HG03103 (cell line): Measurements from ENCODE around the gene HS6ST2.
A peak's percentile ranks its signal among the peaks of the same experiment; 100 is the strongest.

Experiments
- ATAC-seq: cut with Tn5 transposase; IDR thresholded peaks from one replicate; pipeline ENCODE4 v1.9.1; 2021; ENCODE audit warnings: low read depth; ENCODE audit not compliant: unreplicated experiment

HS6ST2 gene

GRCh38 chrX:132631579-132632232 is 326.7 kb downstream of the HS6ST2 start:
- no peak for ATAC-seq

GRCh38 chrX:132624466-132624865 is 334.0 kb downstream of the HS6ST2 start:
- ATAC-seq = no peak

GRCh38 chrX:132623942-132624341 is 334.5 kb downstream of the HS6ST2 start:
- no peak for ATAC-seq

- no peak for ATAC-seq
Observed at GRCh38 chrX:132623300-132623699, 335.1 kb downstream of the HS6ST2 start.

GRCh38 chrX:132622130-132622529 is 336.3 kb downstream of the HS6ST2 start:
- ATAC-seq = no peak

- ATAC-seq = no peak
Observed at GRCh38 chrX:132618810-132619209, 339.6 kb downstream of the HS6ST2 start.

GRCh38 chrX:132615391-132616131 is 342.9 kb downstream of the HS6ST2 start:
- no peak for ATAC-seq

- ATAC-seq = no peak
Observed at GRCh38 chrX:132614297-132614696, 344.1 kb downstream of the HS6ST2 start.

- no peak for ATAC-seq
Observed at GRCh38 chrX:132613801-132614200, 344.6 kb downstream of the HS6ST2 start.

GRCh38 chrX:132612821-132613564 is 345.4 kb downstream of the HS6ST2 start:
- ATAC-seq = no peak

- no peak for ATAC-seq
Observed at GRCh38 chrX:132610536-132610935, 347.9 kb downstream of the HS6ST2 start.

GRCh38 chrX:132609362-132609848 is 349.0 kb downstream of the HS6ST2 start:
- no peak for ATAC-seq

- no peak for ATAC-seq
Observed at GRCh38 chrX:132603700-132604286, 354.6 kb downstream of the HS6ST2 start.

- ATAC-seq = no peak
Observed at GRCh38 chrX:132602701-132603100, 355.7 kb downstream of the HS6ST2 start.

- ATAC-seq = no peak
Observed at GRCh38 chrX:132594999-132595398, 363.4 kb downstream of the HS6ST2 start.

GRCh38 chrX:132594129-132594528 is 364.3 kb downstream of the HS6ST2 start:
- ATAC-seq = no peak

- ATAC-seq = peak; percentile 65
Observed at GRCh38 chrX:132592880-132593279, 365.5 kb downstream of the HS6ST2 start.

- ATAC-seq = no peak
Observed at GRCh38 chrX:132591719-132592275, 366.6 kb downstream of the HS6ST2 start.

- no peak for ATAC-seq
Observed at GRCh38 chrX:132590350-132591026, 367.9 kb downstream of the HS6ST2 start.

GRCh38 chrX:132584936-132585335 is 373.5 kb downstream of the HS6ST2 start:
- ATAC-seq = no peak
